ENCODE results near the gene RNF166. TPM values are rescaled to one million over a fixed set of nuclear protein-coding genes. Genes with fewer than 3 reads are reported as not detected.

The RNF166 gene
- total and polyA plus RNA-seq, 5 experiments from 2014 or later = 79.4 to 230 (median 104) TPM

GRCh38 chr16:88698646-88699045 lies 7.6 kb downstream of the RNF166 start:
- POLR2A ChIA-PET = interaction anchor here (0.7 to 8.7 kb wide), 6 partner anchors 7 to 48 kb away, joined by 3 to 100 read pairs (median 4); partner anchors contain the start of genes CYBA, MVD and SNAI3
- Mint-ChIP-seq H3K27me3 (no peaks in the 10 kb centered on the region), H3K36me3 (peaks cover 0 to 27% (median 6%) of the 10 kb centered on the region in 3 donors), H3K9me3 (no peaks in the 10 kb centered on the region), H3K27ac (peak overlapping the region in 9 of 10 donors; percentile 68 to 94 (median 87)), H3K4me3 (peak overlapping the region in 9 of 10 donors; percentile 10 to 99 (median 61)), H3K4me1 (peaks cover 16 to 60% (median 49%) of the 10 kb centered on the region in 4 donors)
- DNase-seq (peak in 1 of 10 donors; percentile 16), ATAC-seq (no peak)

DNA sequence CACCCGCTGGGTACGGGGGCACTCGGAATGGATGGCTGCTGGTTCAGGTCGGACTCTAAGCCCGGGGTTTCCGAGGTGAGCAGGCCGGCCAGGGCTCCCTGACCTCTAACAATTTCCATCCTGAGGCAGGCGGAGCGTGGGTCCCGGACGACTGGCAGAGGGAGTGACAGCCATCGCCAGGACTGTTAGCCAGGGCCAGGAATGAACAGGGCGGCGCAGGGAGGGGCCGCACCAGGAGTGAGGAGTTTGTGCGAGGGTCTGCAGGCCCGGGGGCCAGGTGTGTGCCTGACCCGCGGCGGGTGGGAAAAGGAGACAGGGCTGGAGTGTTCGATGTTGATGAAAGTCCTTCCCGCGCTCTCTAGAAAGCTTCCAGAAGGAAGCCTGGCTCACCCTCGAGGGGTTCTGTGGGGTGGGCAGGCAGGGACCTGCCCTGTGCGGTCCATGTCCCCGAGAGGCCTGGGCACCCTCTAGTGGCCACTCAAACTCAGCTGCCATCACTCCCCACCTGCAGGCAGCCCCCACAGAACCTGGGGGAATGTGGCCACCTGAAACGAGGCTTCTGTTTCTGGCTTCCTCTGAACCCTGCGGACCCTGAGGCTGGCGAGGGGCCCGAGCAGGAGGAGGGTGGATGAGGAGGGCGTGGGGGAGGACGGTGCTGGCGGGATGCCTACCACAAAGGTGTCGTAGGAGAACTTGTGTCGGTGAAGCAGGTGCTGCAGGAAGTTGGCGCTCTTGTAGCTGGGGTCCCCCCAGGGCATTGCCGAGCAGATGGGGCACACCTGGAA lies 8.2 kb downstream of the RNF166 start:
- Mint-ChIP-seq H3K4me3 (peak overlapping the region in 9 of 10 donors; percentile 10 to 99 (median 61)), H3K4me1 (peaks cover 15 to 55% (median 46%) of the 10 kb centered on the region in 4 donors), H3K9me3 (no peaks in the 10 kb centered on the region), H3K27ac (peak overlapping the region; percentile 31 to 94 (median 87)), H3K36me3 (peaks cover 0 to 27% (median 5%) of the 10 kb centered on the region in 3 donors), H3K27me3 (no peaks in the 10 kb centered on the region)
- peak in 4 of 10 donors; percentile 42 to 55 (median 48) for DNase-seq
- POLR2A ChIA-PET = interaction anchor here (0.5 to 8.7 kb wide), 7 partner anchors 9 to 845 kb away, joined by 3 to 100 read pairs (median 4); partner anchors contain the start of genes CYBA, MVD and SNAI3
- no peak for ATAC-seq

GRCh38 chr16:88697116-88697830 lies 8.9 kb downstream of the RNF166 start:
- DNase-seq (no peak), ATAC-seq (no peak)
- H3K4me1 Mint-ChIP-seq = peaks cover 16 to 55% (median 47%) of the 10 kb centered on the region in 4 donors
- H3K4me3 Mint-ChIP-seq = peak overlapping the region in 7 of 10 donors; percentile 10 to 99 (median 36)
- no peaks in the 10 kb centered on the region for H3K27me3 Mint-ChIP-seq
- H3K36me3 Mint-ChIP-seq = peaks cover 0 to 27% (median 2%) of the 10 kb centered on the region in 3 donors
- H3K9me3 Mint-ChIP-seq = no peaks in the 10 kb centered on the region
- peak overlapping the region; percentile 31 to 89 (median 86) for H3K27ac Mint-ChIP-seq
- POLR2A ChIA-PET = interaction anchor here (0.5 to 8.7 kb wide), 9 partner anchors 8 to 846 kb away, joined by 3 to 100 read pairs (median 4); partner anchors contain the start of genes MVD and SNAI3

GRCh38 chr16:88696441-88696840 lies 9.8 kb downstream of the RNF166 start:
- Mint-ChIP-seq H3K27ac (peak overlapping the region in 5 of 10 donors; percentile 17 to 69 (median 43)), H3K9me3 (no peaks in the 10 kb centered on the region)
- POLR2A ChIA-PET = interaction anchor here (0.8 to 3.9 kb wide), 4 partner anchors 9 to 47 kb away, joined by 3 to 17 read pairs (median 4); partner anchors contain the start of gene SNAI3

GRCh38 chr16:88695753-88696152 lies 10.5 kb downstream of the RNF166 start:
- peaks cover 18 to 57% (median 54%) of the 10 kb centered on the region in 4 donors for H3K4me1 Mint-ChIP-seq

More at GRCh38 chr16:88696441-88696840, 9.8 kb downstream of the RNF166 start:
- Mint-ChIP-seq H3K27me3 (no peaks in the 10 kb centered on the region), H3K4me1 (peaks cover 17 to 54% (median 51%) of the 10 kb centered on the region in 4 donors), H3K4me3 (no peak overlapping the region), H3K36me3 (peaks cover 0 to 27% (median 2%) of the 10 kb centered on the region in 3 donors)
- no peak for ATAC-seq
- no peak for DNase-seq

GRCh38 chr16:88695218-88695617 lies 11.0 kb downstream of the RNF166 start:
- no peaks in the 10 kb centered on the region for H3K9me3 Mint-ChIP-seq
- peak overlapping the region in 1 of 10 donors; percentile 29 for H3K4me3 Mint-ChIP-seq
- H3K27ac Mint-ChIP-seq = peak overlapping the region in 5 of 10 donors; percentile 33 to 80 (median 49)
- DNase-seq = no peak
- H3K27me3 Mint-ChIP-seq = no peaks in the 10 kb centered on the region
- POLR2A ChIA-PET = interaction anchor here (3.9 kb wide), 1 partner anchor 9 kb away, joined by 17 read pairs; the partner anchor contains the start of gene SNAI3
- no peak for ATAC-seq
- H3K4me1 Mint-ChIP-seq = peaks cover 19 to 60% (median 54%) of the 10 kb centered on the region in 4 donors
- H3K36me3 Mint-ChIP-seq = peaks cover 0 to 27% (median 2%) of the 10 kb centered on the region in 3 donors

More at GRCh38 chr16:88695753-88696152, 10.5 kb downstream of the RNF166 start:
- H3K27me3 Mint-ChIP-seq = no peaks in the 10 kb centered on the region
- H3K4me3 Mint-ChIP-seq = no peak overlapping the region
- H3K9me3 Mint-ChIP-seq = no peaks in the 10 kb centered on the region
- peak overlapping the region in 6 of 10 donors; percentile 17 to 80 (median 48) for H3K27ac Mint-ChIP-seq
- H3K36me3 Mint-ChIP-seq = peaks cover 0 to 27% (median 2%) of the 10 kb centered on the region in 3 donors
- POLR2A ChIA-PET = interaction anchor here (0.9 to 3.9 kb wide), 2 partner anchors 10 kb away, joined by 3 to 17 read pairs; partner anchors contain the start of gene SNAI3
- ATAC-seq (no peak), DNase-seq (no peak)

DNA sequence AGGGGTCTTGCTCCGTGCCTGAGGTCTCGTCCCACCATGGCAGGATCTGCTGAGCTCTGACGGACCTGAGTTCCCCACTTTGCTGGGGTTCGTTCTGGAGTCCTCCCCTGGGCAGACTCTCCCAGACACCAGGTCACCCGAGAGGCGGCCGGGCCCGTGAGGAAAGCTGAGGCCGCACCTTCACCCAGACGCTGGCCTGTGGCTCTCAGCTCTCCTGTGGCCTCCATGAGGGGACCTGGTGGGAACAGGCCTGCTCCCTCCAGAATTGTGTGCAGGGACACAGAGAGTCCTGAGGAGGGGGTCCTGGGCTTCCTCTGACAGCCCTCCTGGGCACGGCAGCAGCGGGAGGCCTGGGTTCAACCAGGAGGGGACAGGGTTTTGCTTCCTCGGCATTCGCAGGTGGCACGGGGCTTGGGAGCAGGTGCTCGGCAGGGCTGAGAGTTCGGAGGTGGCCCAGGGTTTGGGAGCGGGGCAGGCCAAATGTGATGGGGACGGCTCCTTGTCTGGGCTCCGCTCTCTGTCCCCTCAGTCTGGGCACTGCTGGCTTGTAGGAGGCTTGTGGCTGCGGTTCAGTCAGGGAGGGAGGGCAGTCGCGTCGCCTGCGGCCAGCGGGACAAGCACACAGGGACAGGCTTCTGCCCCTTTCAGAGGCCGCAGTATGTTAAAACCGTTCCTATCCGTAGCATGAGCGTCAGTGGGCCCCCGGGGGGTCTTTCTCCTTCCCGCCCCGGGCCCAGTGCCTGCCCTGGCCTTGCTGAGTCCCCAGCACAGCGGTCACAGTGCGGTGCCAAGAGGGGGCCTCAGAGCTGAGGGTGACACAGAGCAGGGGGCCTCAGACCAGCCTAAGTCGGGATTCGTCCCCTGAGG lies 11.8 kb downstream of the RNF166 start:
- Mint-ChIP-seq H3K27ac (peak overlapping the region; percentile 26 to 76 (median 66)), H3K4me1 (peaks cover 16 to 58% (median 52%) of the 10 kb centered on the region in 4 donors), H3K4me3 (peak overlapping the region in 1 of 10 donors; percentile 8), H3K36me3 (peaks cover 0 to 21% (median 2%) of the 10 kb centered on the region in 3 donors), H3K9me3 (no peaks in the 10 kb centered on the region), H3K27me3 (no peaks in the 10 kb centered on the region)
- DNase-seq = no peak
- no peak for ATAC-seq
- POLR2A ChIA-PET = interaction anchor here (1.0 to 3.7 kb wide), 2 partner anchors 8 to 15 kb away, joined by 4 to 56 read pairs; no protein-coding TSS in a partner anchor

GRCh38 chr16:88693420-88694177 lies 12.6 kb downstream of the RNF166 start:
- DNase-seq (no peak), ATAC-seq (no peak)
- Mint-ChIP-seq H3K4me1 (peaks cover 16 to 60% (median 53%) of the 10 kb centered on the region in 4 donors), H3K9me3 (no peaks in the 10 kb centered on the region), H3K36me3 (peaks cover 0 to 21% (median 2%) of the 10 kb centered on the region in 3 donors), H3K27me3 (no peaks in the 10 kb centered on the region), H3K4me3 (peak overlapping the region in 2 of 10 donors; percentile 41 to 81), H3K27ac (peak overlapping the region in 7 of 10 donors; percentile 9 to 93 (median 70))
- POLR2A ChIA-PET = interaction anchor here (1.0 to 3.7 kb wide), 2 partner anchors 9 to 14 kb away, joined by 4 to 56 read pairs; no protein-coding TSS in a partner anchor

GRCh38 chr16:88692861-88693260 lies 13.3 kb downstream of the RNF166 start:
- H3K27me3 Mint-ChIP-seq = no peaks in the 10 kb centered on the region
- H3K4me1 Mint-ChIP-seq = peaks cover 13 to 57% (median 46%) of the 10 kb centered on the region in 4 donors
- H3K4me3 Mint-ChIP-seq = peak overlapping the region; percentile 1 to 81 (median 64)
- peak in 2 of 10 donors; percentile 24 to 35 for DNase-seq
- H3K9me3 Mint-ChIP-seq = no peaks in the 10 kb centered on the region
- H3K36me3 Mint-ChIP-seq = peaks cover 0 to 14% (median 0%) of the 10 kb centered on the region in 3 donors
- H3K27ac Mint-ChIP-seq = peak overlapping the region in 9 of 10 donors; percentile 79 to 93 (median 88)
- peak; percentile 41 to 48 for ATAC-seq
- POLR2A ChIA-PET = interaction anchor here (1.2 to 3.7 kb wide), 4 partner anchors 9 to 29 kb away, joined by 4 to 56 read pairs (median 8); partner anchors contain the start of gene MVD

DNA sequence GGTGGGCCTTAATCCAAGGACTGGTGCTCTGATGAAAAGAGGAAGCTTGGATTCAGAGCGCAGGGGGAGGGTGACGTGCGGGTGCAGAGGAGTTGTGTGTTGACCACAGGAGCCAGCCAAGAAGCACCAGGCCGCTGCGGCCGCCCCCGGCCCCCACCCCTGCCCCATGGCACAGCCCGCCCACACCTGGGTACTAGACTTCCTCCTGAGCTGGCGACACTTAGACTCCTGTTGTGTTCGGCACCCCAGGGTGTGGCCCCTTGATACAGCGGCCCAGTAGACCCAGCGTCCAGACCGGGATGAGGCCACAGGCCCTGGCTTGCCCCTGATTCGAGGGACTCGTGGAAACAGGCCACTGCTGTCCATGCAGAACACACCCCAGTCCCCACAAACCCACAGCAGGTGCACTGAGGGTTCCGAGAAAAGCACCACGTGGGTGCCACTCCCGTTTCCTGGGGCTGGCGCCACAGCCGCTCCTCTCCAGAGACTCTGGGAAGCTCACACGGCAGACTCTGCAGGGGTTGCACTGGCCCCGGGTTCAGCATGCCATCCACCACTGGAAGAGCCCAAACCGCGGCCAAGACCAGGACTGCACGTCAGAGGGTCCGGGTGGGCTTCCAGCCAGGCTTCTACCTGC lies 14.2 kb downstream of the RNF166 start:
- H3K27me3 Mint-ChIP-seq = no peaks in the 10 kb centered on the region
- DNase-seq (no peak), ATAC-seq (peak; percentile 53 to 65)
- POLR2A ChIA-PET = interaction anchor here (0.6 to 3.7 kb wide), 7 partner anchors 10 to 114 kb away, joined by 3 to 56 read pairs (median 4); partner anchors contain the start of gene MVD
- peaks cover 11 to 52% (median 40%) of the 10 kb centered on the region in 4 donors for H3K4me1 Mint-ChIP-seq
- peak overlapping the region in 9 of 10 donors; percentile 79 to 93 (median 88) for H3K27ac Mint-ChIP-seq
- H3K36me3 Mint-ChIP-seq = peaks cover 0 to 8% (median 0%) of the 10 kb centered on the region in 3 donors
- H3K9me3 Mint-ChIP-seq = no peaks in the 10 kb centered on the region
- peak overlapping the region; percentile 32 to 81 (median 64) for H3K4me3 Mint-ChIP-seq

Data from naive thymus-derived CD8-positive, alpha-beta T cell (primary cell).